ENCODE measurements around the gene PACSIN1. TPM values are rescaled to one million over a fixed set of nuclear protein-coding genes. Genes with fewer than 3 reads are reported as not detected.

Gene PACSIN1
- polyA plus RNA-seq, 1 donor (not counting 4 experiments of a cell fraction or from before 2014, with no cell fraction given) = not detected

- Histone ChIP-seq H3K9me3 (ENCODE audit: control insufficient read depth, low read depth, low read length) (no peaks in the 10 kb centered on the region), H3K27me3 (ENCODE audit: control insufficient read depth, extremely low read depth, insufficient read depth, low read length) (no peaks in the 10 kb centered on the region), H3K79me2 (ENCODE audit: control insufficient read depth, insufficient read depth, low read length) (no peaks in the 10 kb centered on the region), H4K20me1 (ENCODE audit: control insufficient read depth, extremely low read depth, insufficient read depth, low read length) (no peaks in the 10 kb centered on the region), H3K4me1 (ENCODE audit: control insufficient read depth, extremely low read depth, insufficient read depth, low read length) (peaks cover 6% of the 10 kb centered on the region), H3K9ac (ENCODE audit: control insufficient read depth, extremely low read depth, insufficient read depth, low read length) (no peak overlapping the region), H3K9me1 (ENCODE audit: control insufficient read depth, extremely low read depth, insufficient read depth, low read length) (no peaks in the 10 kb centered on the region), H3K36me3 (ENCODE audit: control insufficient read depth in 2 of 2, extremely low read depth in 1 of 2, insufficient read depth in 2 of 2, low read length in 2 of 2) (no peaks in the 10 kb centered on the region), H3K27ac (ENCODE audit: control insufficient read depth, insufficient read depth, low read length) (no peak overlapping the region), H3K4me3 (ENCODE audit: control insufficient read depth in 2 of 3, extremely low read depth in 1 of 3, insufficient read depth in 2 of 3, low read depth in 1 of 3, low read length in 3 of 3) (no peak overlapping the region), H2AFZ (ENCODE audit: control insufficient read depth, low read length) (no peak overlapping the region), H3K4me2 (ENCODE audit: control insufficient read depth, extremely low read depth, insufficient read depth, low read depth, low read length) (no peak overlapping the region)
- dilution Hi-C loops (cut with MboI; ENCODE audit: extremely low pct_ligation_motif_present, low sequenced_read_pairs) = no loop called here
- DNase-seq (ENCODE audit: low read depth, low spot score) = no peak
- no peak for TF ChIP-seq EZH2 (IDR thresholded peaks at IDR 0.05; ENCODE audit: low read length)
- TF ChIP-seq CTCF (optimal IDR thresholded peaks at IDR 0.05 in 1 of 3, IDR thresholded peaks at IDR 0.05 in 1 of 3, conservative IDR thresholded peaks at IDR 0.05 in 1 of 3; ENCODE audit: extremely low read depth in 1 of 3, insufficient read depth in 2 of 3, low read length in 3 of 3) = no peak
- FAIRE-seq = no peak
Measured at GRCh38 chr6:34494973-34495372, 29.1 kb downstream of the PACSIN1 start.

GRCh38 chr6:34496103-34496685 lies 30.3 kb downstream of the PACSIN1 start:
- no peaks in the 10 kb centered on the region for H4K20me1 ChIP-seq (ENCODE audit: control insufficient read depth, extremely low read depth, insufficient read depth, low read length)
- H3K79me2 ChIP-seq (ENCODE audit: control insufficient read depth, insufficient read depth, low read length) = no peaks in the 10 kb centered on the region
- H3K27ac ChIP-seq (ENCODE audit: control insufficient read depth, insufficient read depth, low read length) = no peak overlapping the region
- H3K9me1 ChIP-seq (ENCODE audit: control insufficient read depth, extremely low read depth, insufficient read depth, low read length) = no peaks in the 10 kb centered on the region
- no peak overlapping the region for H2AFZ ChIP-seq (ENCODE audit: control insufficient read depth, low read length)
- H3K27me3 ChIP-seq (ENCODE audit: control insufficient read depth, extremely low read depth, insufficient read depth, low read length) = no peaks in the 10 kb centered on the region
- dilution Hi-C loops (cut with MboI; ENCODE audit: extremely low pct_ligation_motif_present, low sequenced_read_pairs) = no loop called here
- TF ChIP-seq EZH2 (IDR thresholded peaks at IDR 0.05; ENCODE audit: low read length) (no peak), CTCF (optimal IDR thresholded peaks at IDR 0.05 in 1 of 3, IDR thresholded peaks at IDR 0.05 in 1 of 3, conservative IDR thresholded peaks at IDR 0.05 in 1 of 3; ENCODE audit: extremely low read depth in 1 of 3, insufficient read depth in 2 of 3, low read length in 3 of 3) (no peak)
- H3K9me3 ChIP-seq (ENCODE audit: control insufficient read depth, low read depth, low read length) = no peaks in the 10 kb centered on the region
- no peaks in the 10 kb centered on the region for H3K36me3 ChIP-seq (ENCODE audit: control insufficient read depth in 2 of 2, extremely low read depth in 1 of 2, insufficient read depth in 2 of 2, low read length in 2 of 2)
- DNase-seq (ENCODE audit: low read depth, low spot score) = no peak
- peaks cover 2% of the 10 kb centered on the region for H3K4me1 ChIP-seq (ENCODE audit: control insufficient read depth, extremely low read depth, insufficient read depth, low read length)
- no peak overlapping the region for H3K4me3 ChIP-seq (ENCODE audit: control insufficient read depth in 2 of 3, extremely low read depth in 1 of 3, insufficient read depth in 2 of 3, low read depth in 1 of 3, low read length in 3 of 3)
- no peak for FAIRE-seq
- no peak overlapping the region for H3K9ac ChIP-seq (ENCODE audit: control insufficient read depth, extremely low read depth, insufficient read depth, low read length)
- H3K4me2 ChIP-seq (ENCODE audit: control insufficient read depth, extremely low read depth, insufficient read depth, low read depth, low read length) = no peak overlapping the region

Measured in keratinocyte (primary cell).